GM18505 (cell line): ENCODE data around the gene MPEG1.

Experiments used
- ATAC-seq: cut with Tn5 transposase; IDR thresholded peaks from one replicate; pipeline ENCODE4 v1.9.1; 2021; ENCODE audit not compliant: unreplicated experiment
- POLR2A ChIP-seq: IDR thresholded peaks from 4 replicates; pipeline ENCODE4 v1.6.1; 2011; ENCODE audit warnings: borderline replicate concordance; ENCODE audit not compliant: insufficient read depth, insufficient read length; ENCODE audit errors: extremely low read depth

The MPEG1 gene

GRCh38 chr11:59224351-59224928 lies 11.7 kb upstream of the MPEG1 start:
- no peak for ATAC-seq
- TF ChIP-seq POLR2A = no peak

GRCh38 chr11:59223611-59224010 lies 10.9 kb upstream of the MPEG1 start:
- no peak for ATAC-seq
- no peak for TF ChIP-seq POLR2A

GRCh38 chr11:59223177-59223576 lies 10.4 kb upstream of the MPEG1 start:
- no peak for TF ChIP-seq POLR2A
- ATAC-seq = no peak

- no peak for ATAC-seq
- no peak for TF ChIP-seq POLR2A
Measured at GRCh38 chr11:59222464-59223060, 9.8 kb upstream of the MPEG1 start.

GRCh38 chr11:59221441-59221840 lies 8.7 kb upstream of the MPEG1 start:
- TF ChIP-seq POLR2A = no peak
- no peak for ATAC-seq

- no peak for TF ChIP-seq POLR2A
- no peak for ATAC-seq
Measured at GRCh38 chr11:59219836-59220235, 7.1 kb upstream of the MPEG1 start.

- TF ChIP-seq POLR2A = no peak
- ATAC-seq = no peak
Measured at GRCh38 chr11:59218893-59219292, 6.2 kb upstream of the MPEG1 start.

- no peak for TF ChIP-seq POLR2A
- no peak for ATAC-seq
Measured at GRCh38 chr11:59218319-59218718, 5.6 kb upstream of the MPEG1 start.

- TF ChIP-seq POLR2A = no peak
- peak; percentile 86 for ATAC-seq
Measured at GRCh38 chr11:59216641-59217564, 4.2 kb upstream of the MPEG1 start.

GRCh38 chr11:59214141-59214893 lies 1.6 kb upstream of the MPEG1 start:
- ATAC-seq = no peak
- TF ChIP-seq POLR2A = no peak

GRCh38 chr11:59212222-59212621 lies 505 bp downstream of the MPEG1 start:
- TF ChIP-seq POLR2A = no peak
- no peak for ATAC-seq

GRCh38 chr11:59208956-59209355 lies 3.8 kb downstream of the MPEG1 start:
- TF ChIP-seq POLR2A = no peak
- no peak for ATAC-seq

- ATAC-seq = peak; percentile 79
- no peak for TF ChIP-seq POLR2A
Measured at GRCh38 chr11:59207988-59208451, 4.7 kb downstream of the MPEG1 start.

GRCh38 chr11:59206635-59207034 lies 6.1 kb downstream of the MPEG1 start:
- TF ChIP-seq POLR2A = no peak
- ATAC-seq = no peak

- no peak for ATAC-seq
- TF ChIP-seq POLR2A = no peak
Measured at GRCh38 chr11:59205648-59206047, 7.1 kb downstream of the MPEG1 start.
